SK-N-MC (cell line): ENCODE data around the gene MAP3K3.

ENCODE experiments used
- DNase-seq: peaks from one replicate; pipeline ENCODE4 v3.0.0-alpha.2; 2011; ENCODE audit warnings: low read depth, low spot score
- H3K27ac ChIP-seq: fragments of 200-600 bp; sonication (generic); 2 replicates; pipeline ENCODE4 v1.5.1; 2016; ENCODE audit warnings: mixed run types
- H3K36me3 ChIP-seq: fragments of 200-600 bp; sonication (generic); 2 replicates; pipeline ENCODE4 v1.6.1; 2017; ENCODE audit warnings: antibody characterized with exemption, low read length, mixed read lengths; ENCODE audit not compliant: insufficient read depth
- H3K4me3 ChIP-seq: fragments of 200-600 bp; sonication (generic); 2 replicates; pipeline ENCODE4 v1.5.1; 2016
- H3K9ac ChIP-seq: fragments of 200-600 bp; sonication (generic); 2 replicates; pipeline ENCODE4 v1.8.0; 2017; ENCODE audit warnings: mixed run types, mixed read lengths; ENCODE audit not compliant: insufficient read length
- H3K9me3 ChIP-seq: fragments of 200-600 bp; sonication (generic); 2 replicates; pipeline ENCODE4 v1.6.1; 2017; ENCODE audit warnings: low read depth, mild to moderate bottlenecking, antibody characterized with exemption, low read length, moderate library complexity, mixed read lengths
- EZH2 ChIP-seq: fragments of 200-600 bp; sonication (generic); IDR thresholded peaks from one replicate; pipeline ENCODE4 v1.6.1; 2017; ENCODE audit warnings: antibody characterized with exemption
- FOXP2 ChIP-seq: optimal IDR thresholded peaks from 2 replicates; pipeline ENCODE3; 2011; ENCODE audit warnings: mild to moderate bottlenecking, moderate library complexity; ENCODE audit not compliant: insufficient read depth; ENCODE audit errors: extremely low read length, control extremely low read depth
- POLR2AphosphoS5 ChIP-seq: IDR thresholded peaks from 2 replicates; pipeline ENCODE4 v1.6.1; 2012; ENCODE audit warnings: mild to moderate bottlenecking, low read depth, low read length, borderline replicate concordance

Gene MAP3K3

GRCh38 chr17:63592797-63593196, 29.4 kb upstream of the MAP3K3 start:
- Histone ChIP-seq H3K4me3 (no peak overlapping the region), H3K36me3 (peaks cover 36% of the 10 kb centered on the region), H3K9me3 (no peaks in the 10 kb centered on the region), H3K9ac (no peak overlapping the region), H3K27ac (no peak overlapping the region)
- DNase-seq = no peak
- no peak for TF ChIP-seq FOXP2
- TF ChIP-seq EZH2 = no peak
- no peak for TF ChIP-seq POLR2AphosphoS5

- H3K4me3 ChIP-seq = no peak overlapping the region
- no peaks in the 10 kb centered on the region for H3K9me3 ChIP-seq
- no peak for TF ChIP-seq FOXP2
- no peak overlapping the region for H3K27ac ChIP-seq
- no peak for DNase-seq
- H3K9ac ChIP-seq = no peak overlapping the region
- peaks cover 17% of the 10 kb centered on the region; the same call in 1 of the 2 replicates for H3K36me3 ChIP-seq
These were observed 27.1 kb upstream of the MAP3K3 start for GRCh38 chr17:63595132-63595531.

- no peak overlapping the region for H3K4me3 ChIP-seq
- H3K9ac ChIP-seq = no peak overlapping the region
- H3K36me3 ChIP-seq = no peaks in the 10 kb centered on the region; the same call in 1 of the 2 replicates
- TF ChIP-seq EZH2 = no peak
- no peak for TF ChIP-seq POLR2AphosphoS5
- no peak for TF ChIP-seq FOXP2
- H3K9me3 ChIP-seq = no peaks in the 10 kb centered on the region
- DNase-seq = no peak
- H3K27ac ChIP-seq = no peak overlapping the region
These were observed 25.2 kb upstream of the MAP3K3 start for GRCh38 chr17:63596856-63597586.

- H3K9ac ChIP-seq = no peak overlapping the region
- TF ChIP-seq FOXP2 (no peak), POLR2AphosphoS5 (no peak), EZH2 (no peak)
- DNase-seq = no peak
- H3K27ac ChIP-seq = no peak overlapping the region
- no peak overlapping the region for H3K4me3 ChIP-seq
- no peaks in the 10 kb centered on the region; the same call in 1 of the 2 replicates for H3K36me3 ChIP-seq
- no peaks in the 10 kb centered on the region for H3K9me3 ChIP-seq
These were observed 23.9 kb upstream of the MAP3K3 start for GRCh38 chr17:63598281-63598680.

- TF ChIP-seq EZH2 (no peak), FOXP2 (peak; percentile 36), POLR2AphosphoS5 (peak; percentile 82)
- Histone ChIP-seq H3K36me3 (peaks cover 14% of the 10 kb centered on the region), H3K4me3 (peak within 1 kb of the TSS; percentile 91), H3K27ac (peak within 1 kb of the TSS; percentile 29; the same call in 1 of the 2 replicates), H3K9me3 (no peaks in the 10 kb centered on the region), H3K9ac (peak within 1 kb of the TSS; percentile 94)
- DNase-seq = no peak
These were observed 21.4 kb upstream of the MAP3K3 start, which contains the start of gene TACO1 for GRCh38 chr17:63600569-63601438. Gene TACO1, plus strand, starts transcription at chr17:63600895. Its CDS starts 189 bp downstream, at chr17:63601084.

GRCh38 chr17:63601439-63602371, 20.5 kb upstream of the MAP3K3 start:
- no peaks in the 10 kb centered on the region for H3K9me3 ChIP-seq
- peaks cover 21% of the 10 kb centered on the region for H3K36me3 ChIP-seq
- H3K27ac ChIP-seq = no peak overlapping the region
- peak overlapping the region; percentile 91 for H3K4me3 ChIP-seq
- no peak for TF ChIP-seq FOXP2
- TF ChIP-seq POLR2AphosphoS5 = no peak
- TF ChIP-seq EZH2 = no peak
- no peak for DNase-seq
- H3K9ac ChIP-seq = peak overlapping the region; percentile 94

- H3K36me3 ChIP-seq = peaks cover 35% of the 10 kb centered on the region
- no peak overlapping the region for H3K9ac ChIP-seq
- H3K27ac ChIP-seq = no peak overlapping the region
- no peaks in the 10 kb centered on the region for H3K9me3 ChIP-seq
- TF ChIP-seq POLR2AphosphoS5 = no peak
- TF ChIP-seq EZH2 = no peak
- no peak for TF ChIP-seq FOXP2
- H3K4me3 ChIP-seq = no peak overlapping the region
- DNase-seq = no peak
These were observed 12.2 kb upstream of the MAP3K3 start for GRCh38 chr17:63609816-63610573.
